Fibroblast of pulmonary artery (primary cell): ENCODE measurements around the gene ATXN10.
A peak's percentile ranks its signal among the peaks of the same experiment; 100 is the strongest.
"Not testable (repeated sequence)": the region's sequence is repeated elsewhere in the genome, so short reads cannot be mapped to it uniquely, and the experiment has no call there.

ENCODE experiments used
- DNase-seq: peaks from one replicate; pipeline ENCODE4 v3.0.0-alpha.2; 2010; ENCODE audit warnings: low read depth
- H3K4me3 ChIP-seq: replicated peaks from 2 replicates; pipeline ENCODE4 v1.5.1; 2011; ENCODE audit warnings: low read depth, mild to moderate bottlenecking, control low read depth, low read length, moderate library complexity
- TF ChIP-seq, protein P1 (sequence below): IDR thresholded peaks from 2 replicates; pipeline ENCODE4 v1.5.1; 2011; ENCODE audit warnings: mild to moderate bottlenecking, control low read depth, low read length, inconsistent platforms; ENCODE audit errors: missing control alignments

ATXN10 gene

DNA sequence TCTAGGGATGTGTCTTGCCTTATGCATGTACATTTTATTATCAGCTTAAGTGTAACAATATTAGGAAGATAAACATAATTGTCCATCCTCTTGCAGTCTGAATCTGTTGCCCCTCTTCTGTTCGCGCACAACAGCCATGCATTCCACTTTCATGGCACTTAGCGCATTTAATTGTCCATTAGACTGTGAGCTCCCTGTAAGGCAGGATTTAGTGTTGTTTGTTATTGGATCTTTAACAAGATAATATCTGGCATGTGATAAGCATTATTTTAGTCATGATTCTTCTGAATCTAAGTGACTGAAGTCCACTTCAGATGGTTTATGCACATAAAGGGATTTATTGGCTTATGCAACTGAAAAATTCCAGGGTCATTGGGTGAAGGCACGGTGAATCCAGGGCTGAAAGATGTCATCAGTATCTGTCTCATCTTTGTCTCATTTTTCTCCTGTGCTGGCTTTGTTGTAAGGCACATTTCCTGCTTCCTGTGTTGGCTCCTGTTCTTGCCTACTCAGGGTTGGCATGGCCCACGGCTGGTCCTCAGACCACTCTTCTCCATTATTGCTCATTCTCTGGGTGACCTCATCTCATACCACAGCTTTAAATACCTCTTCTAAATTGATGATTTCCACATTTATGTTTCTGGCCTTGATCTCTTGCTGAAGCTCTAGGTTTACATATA is 37.6 kb downstream of the ATXN10 start:
- H3K4me3 ChIP-seq = no peak overlapping the region
- peak; percentile 54 for DNase-seq
- TF ChIP-seq, protein P1, sequence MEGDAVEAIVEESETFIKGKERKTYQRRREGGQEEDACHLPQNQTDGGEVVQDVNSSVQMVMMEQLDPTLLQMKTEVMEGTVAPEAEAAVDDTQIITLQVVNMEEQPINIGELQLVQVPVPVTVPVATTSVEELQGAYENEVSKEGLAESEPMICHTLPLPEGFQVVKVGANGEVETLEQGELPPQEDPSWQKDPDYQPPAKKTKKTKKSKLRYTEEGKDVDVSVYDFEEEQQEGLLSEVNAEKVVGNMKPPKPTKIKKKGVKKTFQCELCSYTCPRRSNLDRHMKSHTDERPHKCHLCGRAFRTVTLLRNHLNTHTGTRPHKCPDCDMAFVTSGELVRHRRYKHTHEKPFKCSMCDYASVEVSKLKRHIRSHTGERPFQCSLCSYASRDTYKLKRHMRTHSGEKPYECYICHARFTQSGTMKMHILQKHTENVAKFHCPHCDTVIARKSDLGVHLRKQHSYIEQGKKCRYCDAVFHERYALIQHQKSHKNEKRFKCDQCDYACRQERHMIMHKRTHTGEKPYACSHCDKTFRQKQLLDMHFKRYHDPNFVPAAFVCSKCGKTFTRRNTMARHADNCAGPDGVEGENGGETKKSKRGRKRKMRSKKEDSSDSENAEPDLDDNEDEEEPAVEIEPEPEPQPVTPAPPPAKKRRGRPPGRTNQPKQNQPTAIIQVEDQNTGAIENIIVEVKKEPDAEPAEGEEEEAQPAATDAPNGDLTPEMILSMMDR = no peak

DNA sequence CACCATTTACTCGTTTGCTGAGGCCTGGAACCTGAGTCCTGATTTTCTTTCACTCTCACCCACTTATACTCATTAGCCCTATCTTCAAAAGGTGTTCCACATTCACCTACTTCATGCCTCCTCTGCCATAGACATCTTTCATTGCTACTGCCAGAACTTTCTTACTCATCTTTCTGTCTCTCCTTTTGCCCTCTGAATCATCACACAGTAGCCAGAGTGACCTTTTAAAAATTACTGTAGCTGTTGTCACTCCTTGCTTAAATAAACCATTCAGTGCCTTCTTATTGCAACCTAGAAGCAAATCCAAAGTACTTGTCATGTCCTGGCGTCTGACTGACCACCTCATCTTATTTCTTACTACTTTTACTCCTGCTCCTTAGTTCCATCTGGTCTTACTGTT is 38.2 kb downstream of the ATXN10 start:
- no peak overlapping the region for H3K4me3 ChIP-seq
- TF ChIP-seq, protein P1 = no peak
- no peak for DNase-seq

DNA sequence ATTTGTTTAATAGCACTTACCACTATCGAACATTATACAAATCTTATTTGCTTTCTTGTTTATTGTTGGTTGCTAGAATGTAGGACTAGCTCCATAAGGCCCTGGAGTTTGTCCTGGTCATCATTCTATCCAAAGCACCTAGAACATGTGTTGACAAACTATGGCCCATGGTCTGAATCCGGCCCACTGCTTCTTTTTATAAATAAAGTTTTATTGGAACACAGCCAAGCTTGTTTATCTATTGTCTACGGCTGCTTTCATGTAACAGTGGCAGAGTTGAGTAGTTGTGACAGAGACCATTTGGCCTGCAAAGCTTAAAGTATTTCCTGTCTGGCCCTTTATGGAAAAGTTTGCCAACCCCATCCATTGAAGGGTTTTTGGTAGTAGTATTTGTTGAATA is 38.8 kb downstream of the ATXN10 start:
- TF ChIP-seq, protein P1 = no peak
- DNase-seq = peak; percentile 41
- no peak overlapping the region for H3K4me3 ChIP-seq

DNA sequence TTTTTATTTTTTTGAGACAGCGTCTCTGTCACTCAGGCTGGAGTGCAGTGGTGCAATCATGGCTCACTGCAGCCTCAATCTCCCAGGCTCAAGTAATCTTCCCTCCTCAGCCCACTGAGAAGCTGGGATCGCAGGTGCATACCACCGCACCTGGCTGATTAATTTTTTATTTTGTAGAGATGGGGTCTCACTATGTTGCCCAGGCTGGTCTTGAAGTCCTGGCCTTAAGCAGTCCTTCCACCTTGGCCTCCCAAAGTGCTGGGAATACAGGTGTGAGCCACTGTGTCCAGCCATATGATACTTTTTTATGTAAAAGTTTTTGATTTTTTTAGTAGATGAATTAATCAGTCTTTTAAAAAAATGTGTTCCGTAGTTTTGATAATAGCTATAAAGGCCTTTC is 42.8 kb downstream of the ATXN10 start:
- not testable (repeated sequence) for H3K4me3 ChIP-seq, DNase-seq

DNA sequence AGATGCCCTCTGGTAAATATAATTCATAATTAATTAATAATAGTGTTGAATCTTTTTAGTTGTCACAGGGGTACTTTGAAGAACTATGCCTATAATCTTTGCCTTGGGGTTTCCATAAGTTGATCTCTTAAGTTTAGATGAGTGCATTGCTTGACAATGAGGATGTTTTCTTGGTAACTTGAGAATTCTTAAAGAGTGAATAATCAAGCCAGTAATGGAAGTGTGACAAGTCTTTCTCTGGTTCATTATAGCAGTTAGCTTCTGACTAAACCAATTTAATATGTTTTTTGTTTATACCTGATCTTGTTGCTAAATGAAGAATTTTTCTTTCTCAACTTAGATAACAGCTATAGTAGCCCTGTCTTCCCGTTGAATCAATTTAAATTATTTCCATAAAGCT is 46.2 kb downstream of the ATXN10 start:
- DNase-seq = peak; percentile 35
- TF ChIP-seq, protein P1 = no peak
- H3K4me3 ChIP-seq = no peak overlapping the region

DNA sequence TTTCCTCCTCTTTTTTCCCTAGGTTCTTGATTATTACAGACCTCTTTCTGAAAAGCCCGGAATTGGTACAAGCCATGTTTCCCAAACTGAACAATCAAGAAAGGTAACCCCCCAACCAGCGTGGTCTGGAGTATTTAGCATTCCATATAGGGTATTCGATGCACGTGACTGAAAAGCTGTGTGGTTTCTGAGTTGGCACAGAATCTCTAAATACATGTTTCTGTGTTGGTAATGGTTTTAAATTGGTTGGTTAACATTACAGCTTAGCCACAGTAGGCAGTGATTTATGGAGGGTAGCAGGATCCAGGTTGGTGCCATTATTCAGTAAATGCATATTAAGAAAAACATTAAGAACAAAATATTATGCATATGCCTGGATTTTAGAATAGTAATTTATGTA is 46.8 kb downstream of the ATXN10 start:
- TF ChIP-seq, protein P1 = no peak
- no peak for DNase-seq
- no peak overlapping the region for H3K4me3 ChIP-seq

DNA sequence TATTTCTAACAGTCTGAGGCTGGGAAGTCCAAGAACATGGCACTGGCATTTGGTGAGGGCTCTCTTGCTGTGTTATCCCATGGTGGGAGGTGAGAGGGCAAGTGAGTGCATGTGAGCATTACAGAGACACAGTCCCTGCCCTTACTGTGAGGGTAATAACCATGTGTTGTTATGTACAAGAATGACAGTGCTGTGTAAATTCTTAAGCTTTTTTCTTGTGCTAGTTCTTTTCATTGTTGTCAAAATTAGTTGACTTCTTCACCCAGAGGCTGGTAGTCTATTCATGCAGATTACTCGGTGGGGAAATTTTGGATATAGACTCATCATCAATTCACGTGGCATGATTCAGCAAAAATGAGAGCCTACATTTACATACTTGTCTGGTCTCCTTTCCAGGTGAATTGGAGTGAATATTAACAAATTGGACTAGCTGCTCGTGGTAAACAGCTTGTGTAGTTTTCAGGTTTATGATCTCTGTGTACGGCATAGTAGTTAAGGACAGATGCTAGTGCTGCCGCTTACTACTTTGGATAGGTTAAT is 49.3 kb downstream of the ATXN10 start:
- H3K4me3 ChIP-seq = no peak overlapping the region
- TF ChIP-seq, protein P1 = no peak
- DNase-seq = no peak
